ENCODE measurements around the gene SREBF1. TPM values are rescaled to one million over a fixed set of nuclear protein-coding genes. Genes with fewer than 3 reads are reported as not detected.

The SREBF1 gene
- total and polyA plus RNA-seq, 3 donors from 2014 or later: 142 to 256 (median 239) TPM

DNA sequence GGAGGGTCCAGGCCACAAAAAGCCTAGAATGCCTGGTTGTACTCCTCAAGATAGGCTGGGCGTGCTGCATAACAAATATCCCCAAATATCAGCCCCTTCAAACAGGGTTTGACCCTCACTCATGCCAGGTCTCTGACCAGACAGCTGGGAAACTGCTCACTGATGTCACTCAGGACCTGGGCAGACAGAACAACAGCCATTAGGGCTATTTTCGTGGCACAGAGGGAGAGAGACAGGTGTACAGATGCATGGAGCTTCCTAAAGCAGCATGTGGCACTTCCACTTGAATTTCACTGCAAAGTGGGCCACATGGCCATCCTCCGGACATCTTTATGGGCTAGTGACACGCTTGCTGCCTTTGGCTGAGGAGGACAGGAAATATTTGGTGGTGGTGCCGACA, 73.1 kb downstream of the SREBF1 start:
- intact Hi-C loops (cut with DNase I; ENCODE audit: low total_unique reads): no loop called here
- TF ChIP-seq POLR2A (IDR thresholded peaks at IDR 0.05): no peak
- TF ChIP-seq, protein P1, sequence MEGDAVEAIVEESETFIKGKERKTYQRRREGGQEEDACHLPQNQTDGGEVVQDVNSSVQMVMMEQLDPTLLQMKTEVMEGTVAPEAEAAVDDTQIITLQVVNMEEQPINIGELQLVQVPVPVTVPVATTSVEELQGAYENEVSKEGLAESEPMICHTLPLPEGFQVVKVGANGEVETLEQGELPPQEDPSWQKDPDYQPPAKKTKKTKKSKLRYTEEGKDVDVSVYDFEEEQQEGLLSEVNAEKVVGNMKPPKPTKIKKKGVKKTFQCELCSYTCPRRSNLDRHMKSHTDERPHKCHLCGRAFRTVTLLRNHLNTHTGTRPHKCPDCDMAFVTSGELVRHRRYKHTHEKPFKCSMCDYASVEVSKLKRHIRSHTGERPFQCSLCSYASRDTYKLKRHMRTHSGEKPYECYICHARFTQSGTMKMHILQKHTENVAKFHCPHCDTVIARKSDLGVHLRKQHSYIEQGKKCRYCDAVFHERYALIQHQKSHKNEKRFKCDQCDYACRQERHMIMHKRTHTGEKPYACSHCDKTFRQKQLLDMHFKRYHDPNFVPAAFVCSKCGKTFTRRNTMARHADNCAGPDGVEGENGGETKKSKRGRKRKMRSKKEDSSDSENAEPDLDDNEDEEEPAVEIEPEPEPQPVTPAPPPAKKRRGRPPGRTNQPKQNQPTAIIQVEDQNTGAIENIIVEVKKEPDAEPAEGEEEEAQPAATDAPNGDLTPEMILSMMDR (IDR thresholded peaks at IDR 0.05): no peak
- H3K4me3 ChIP-seq: no peak overlapping the region

DNA sequence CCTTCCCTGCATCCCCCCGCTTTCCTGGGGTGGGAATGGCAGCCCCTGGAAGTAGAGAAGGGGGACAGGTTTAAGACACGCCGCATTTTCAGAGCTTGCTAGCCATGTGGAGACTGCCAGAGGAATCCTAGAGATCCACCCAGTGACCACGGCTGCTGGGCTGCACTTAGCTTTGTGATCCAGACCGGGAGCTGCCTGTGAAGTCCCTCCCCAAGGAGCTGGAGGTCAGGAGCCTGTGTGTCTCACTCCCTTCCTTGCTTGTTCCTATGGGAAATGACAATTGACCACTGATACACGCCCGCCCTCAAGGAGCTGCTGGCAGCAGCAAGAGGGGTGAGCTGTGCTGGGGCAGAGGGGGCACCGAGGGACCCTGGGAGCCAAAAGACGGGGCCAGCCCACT, 73.7 kb downstream of the SREBF1 start:
- TF ChIP-seq POLR2A (IDR thresholded peaks at IDR 0.05): no peak
- TF ChIP-seq, protein P1 (IDR thresholded peaks at IDR 0.05): no peak
- no peaks in the 10 kb centered on the region for H3K27me3 ChIP-seq
- H3K4me3 ChIP-seq: no peak overlapping the region
- peak; percentile 39 for DNase-seq
- no peaks in the 10 kb centered on the region for H3K36me3 ChIP-seq (ENCODE audit: low read depth, missing control alignments)
- H3K4me1 ChIP-seq: peaks cover 18% of the 10 kb centered on the region
- intact Hi-C loops (cut with DNase I; ENCODE audit: low total_unique reads): no loop called here
- H3K27ac ChIP-seq: no peak overlapping the region
- 63 to 66% methylated on average over 6 to 9 of the region's 9 CpGs for WGBS, 2 donors
- no peaks in the 10 kb centered on the region for H3K9me3 ChIP-seq

More for the DNA sequence above, 73.1 kb downstream of the SREBF1 start:
- Histone ChIP-seq H3K27me3 (no peaks in the 10 kb centered on the region), H3K36me3 (ENCODE audit: low read depth, missing control alignments) (no peaks in the 10 kb centered on the region), H3K4me1 (peaks cover 23% of the 10 kb centered on the region), H3K9me3 (no peaks in the 10 kb centered on the region), H3K27ac (no peak overlapping the region)
- WGBS, 2 donors: 88 to 92% methylated on average over 5 of the region's 5 CpGs
- DNase-seq: no peak

DNA sequence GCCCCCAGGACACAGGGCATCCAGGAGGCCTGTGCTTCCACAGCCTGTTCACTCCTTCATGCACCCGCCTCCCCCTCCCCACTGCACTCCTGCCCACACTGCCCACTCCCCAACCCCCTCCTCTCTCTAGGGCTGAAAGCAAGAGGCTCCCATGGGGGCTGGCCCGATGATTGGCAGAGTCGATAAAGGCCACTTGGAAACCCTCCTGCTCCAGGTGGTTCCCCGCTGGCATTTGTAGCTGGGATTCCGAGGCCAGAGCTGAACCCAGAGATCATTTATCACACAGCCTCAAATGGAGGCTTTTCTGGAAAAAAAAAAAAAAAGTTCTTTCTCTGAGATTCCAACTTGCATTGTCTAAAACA, 74.1 kb downstream of the SREBF1 start:
- WGBS, 2 donors: 58 to 65% methylated on average over 3 to 5 of the region's 5 CpGs
- no peaks in the 10 kb centered on the region for H3K9me3 ChIP-seq
- no peak overlapping the region for H3K27ac ChIP-seq
- H3K4me3 ChIP-seq: no peak overlapping the region
- intact Hi-C loops (cut with DNase I; ENCODE audit: low total_unique reads): no loop called here
- TF ChIP-seq, protein P1 (IDR thresholded peaks at IDR 0.05): no peak
- TF ChIP-seq POLR2A (IDR thresholded peaks at IDR 0.05): no peak
- no peaks in the 10 kb centered on the region for H3K27me3 ChIP-seq
- peaks cover 17% of the 10 kb centered on the region for H3K4me1 ChIP-seq
- H3K36me3 ChIP-seq (ENCODE audit: low read depth, missing control alignments): no peaks in the 10 kb centered on the region
- DNase-seq: no peak

MicroRNAs within 50 kb of the gene (microRNA counts, 767-probe panel; counts per million panel counts)
- microRNA hsa-miR-33b-5p: 0 to 152 counts per million in 2 donors

Small RNA genes within 50 kb of the gene (microRNA-seq; reads per million reads assigned to microRNA genes)
- gene MIR33B (ENCODE audit: borderline number of aligned reads in 2 of 2, borderline replicate concordance in 1 of 2) (4.1 to 7.0 reads per million in 2 donors), gene MIR6777 (ENCODE audit: borderline number of aligned reads in 2 of 2, borderline replicate concordance in 1 of 2) (0 to 2.1 reads per million in 2 donors)

Small RNA genes within 50 kb of the gene (small RNA-seq; reads per million reads assigned to genes)
- gene MIR33B (0 to 0.46 reads per million in 2 donors), gene MIR6777 (0 reads per million in 2 donors)

Other genes starting within 250 kb of the SREBF1 start
- gene PEMT, start 245.3 kb downstream of the SREBF1 start, total RNA-seq: 100 to 1,000 TPM in 1 of 2 donors, 10 to 100 TPM in 1; 83.1 to 120 TPM
- 66.0 TPM for gene PEMT, start 245.3 kb downstream of the SREBF1 start, polyA plus RNA-seq (ENCODE audit: insufficient read depth, low read depth, low replicate concordance)
- 10 to 100 TPM; 42.8 to 44.5 TPM for gene RAI1, start 155.5 kb downstream of the SREBF1 start, total RNA-seq
- 17.5 TPM for gene RAI1, start 155.5 kb downstream of the SREBF1 start, polyA plus RNA-seq (ENCODE audit: insufficient read depth, low read depth, low replicate concordance)
- 100 to 1,000 TPM; 218 to 221 TPM for gene TOM1L2, start 135.4 kb upstream of the SREBF1 start, total RNA-seq
- 92.4 TPM for gene TOM1L2, start 135.4 kb upstream of the SREBF1 start, polyA plus RNA-seq (ENCODE audit: insufficient read depth, low read depth, low replicate concordance)
- gene DRC3, start 135.9 kb upstream of the SREBF1 start, total RNA-seq: 10 to 100 TPM; 21.6 to 22.1 TPM
- gene DRC3, start 135.9 kb upstream of the SREBF1 start, polyA plus RNA-seq (ENCODE audit: insufficient read depth, low read depth, low replicate concordance): 57.4 TPM
- 10 to 100 TPM; 42.6 to 63.3 TPM for gene ATPAF2, start 202.2 kb upstream of the SREBF1 start, total RNA-seq
- gene ATPAF2, start 202.2 kb upstream of the SREBF1 start, polyA plus RNA-seq (ENCODE audit: insufficient read depth, low read depth, low replicate concordance): 59.9 TPM
- 10 to 100 TPM; 28.6 to 36.1 TPM for gene GID4, start 202.4 kb upstream of the SREBF1 start, total RNA-seq
- 88.3 TPM for gene GID4, start 202.4 kb upstream of the SREBF1 start, polyA plus RNA-seq (ENCODE audit: insufficient read depth, low read depth, low replicate concordance)